MM.1S (cell line): Measurements from ENCODE around the gene SGPL1.

Experiments used
- CTCF ChIP-seq: fragments of 300-600 bp; sonication (generic); IDR thresholded peaks from 2 replicates; pipeline ENCODE4 v1.5.1; 2016; ENCODE audit warnings: antibody characterized with exemption, low read length, mixed read lengths
- EZH2 ChIP-seq: fragments of 300-600 bp; sonication (generic); optimal IDR thresholded peaks from 2 replicates; pipeline ENCODE3; 2017; ENCODE audit warnings: low read depth, mild to moderate bottlenecking, antibody characterized with exemption, low read length, mixed read lengths
- EZH2phosphoT487 ChIP-seq: fragments of 300-600 bp; sonication (generic); IDR thresholded peaks from 2 replicates; pipeline ENCODE4 v1.6.1; 2018; ENCODE audit warnings: antibody characterized with exemption, low read length

- TF ChIP-seq CTCF (no peak), EZH2phosphoT487 (no peak), EZH2 (no peak)
These were observed 13.9 kb upstream of the SGPL1 start for GRCh38 chr10:70801854-70802253.
